HEK293 (cell line): ENCODE data around the gene SEMA3G.

ENCODE experiments used
- CTCF ChIA-PET: fragments of 350-600 bp; formaldehyde crosslinking; extraction: SDS; loops from one replicate; lab custom pipeline; 2021; ENCODE audit warnings: antibody characterized with exemption; lab: Yijun Ruan, JAX
- POLR2A ChIA-PET: fragments of 300-600 bp; formaldehyde crosslinking; extraction: SDS; loops from one replicate; lab custom pipeline; 2020; ENCODE audit warnings: antibody characterized with exemption, inconsistent platforms; lab: Yijun Ruan, JAX
- H3K27ac ChIP-seq: fragments of 200-500 bp; sonication (Bioruptor generic); 2 replicates; pipeline ENCODE4 v1.5.1; 2014; ENCODE audit warnings: low read depth, low read length, control low read depth, inconsistent platforms; ENCODE audit errors: extremely low read depth
- H3K36me3 ChIP-seq, 2 experiments: fragments of 200-500 bp in 1 of 2; sonication (Bioruptor generic) in 1 of 2; 1 replicate in 1 of 2; 2 replicates in 1 of 2; pipeline ENCODE4 v1.5.1; 2014 to 2017; ENCODE audit warnings: inconsistent platforms in 2 of 2, low read length in 2 of 2; ENCODE audit not compliant: control insufficient read depth in 2 of 2, insufficient read depth in 1 of 2
- H3K4me1 ChIP-seq: fragments of 200-500 bp; sonication (Bioruptor generic); 2 replicates; pipeline ENCODE4 v1.5.1; 2014; ENCODE audit warnings: mild to moderate bottlenecking, low read length, inconsistent platforms; ENCODE audit not compliant: control insufficient read depth, insufficient read depth
- H3K4me3 ChIP-seq: 2 replicates; pipeline ENCODE4 v1.5.1; 2011; ENCODE audit warnings: low read depth, mild to moderate bottlenecking, control low read depth, low read length, moderate library complexity
- H3K9me3 ChIP-seq: fragments of 200-500 bp; sonication (Bioruptor generic); 2 replicates; pipeline ENCODE4 v1.5.1; 2014; ENCODE audit warnings: low read depth, low read length, inconsistent platforms; ENCODE audit not compliant: control insufficient read depth, insufficient read depth
- GLIS1 ChIP-seq: fragments of 450-650 bp; formaldehyde crosslinking; IDR thresholded peaks from 2 replicates; pipeline ENCODE4 v1.5.1; 2016; ENCODE audit warnings: missing biosample characterization, missing genetic modification characterization
- GLIS2 ChIP-seq: fragments of 450-650 bp; formaldehyde crosslinking; IDR thresholded peaks from 2 replicates; pipeline ENCODE4 v1.5.1; 2016; ENCODE audit warnings: missing biosample characterization, missing genetic modification characterization
- SP7 ChIP-seq: fragments of 450-650 bp; formaldehyde crosslinking; IDR thresholded peaks from 2 replicates; pipeline ENCODE4 v1.5.1; 2016; ENCODE audit warnings: missing biosample characterization, missing genetic modification characterization
- ZBTB17 ChIP-seq: fragments of 450-650 bp; formaldehyde crosslinking; IDR thresholded peaks from 2 replicates; pipeline ENCODE4 v1.5.1; 2016; ENCODE audit warnings: missing biosample characterization, missing genetic modification characterization
- ZBTB48 ChIP-seq: fragments of 450-650 bp; formaldehyde crosslinking; IDR thresholded peaks from 2 replicates; pipeline ENCODE4 v1.5.1; 2016; ENCODE audit warnings: missing biosample characterization, missing genetic modification characterization
- ZFHX2 ChIP-seq: fragments of 450-650 bp; formaldehyde crosslinking; conservative IDR thresholded peaks from 2 replicates; pipeline ENCODE4 v1.5.1; 2016; ENCODE audit warnings: missing biosample characterization, missing genetic modification characterization
- ZIC2 ChIP-seq: fragments of 450-650 bp; formaldehyde crosslinking; IDR thresholded peaks from 2 replicates; pipeline ENCODE4 v1.5.1; 2016; ENCODE audit warnings: missing biosample characterization, missing genetic modification characterization
- ZNF184 ChIP-seq: fragments of 450-650 bp; IDR thresholded peaks from 2 replicates; pipeline ENCODE4 v1.5.1; 2018; ENCODE audit warnings: missing biosample characterization, mild to moderate bottlenecking, missing genetic modification characterization
- ZNF423 ChIP-seq: fragments of 450-650 bp; formaldehyde crosslinking; IDR thresholded peaks from 2 replicates; pipeline ENCODE4 v1.5.1; 2016; ENCODE audit warnings: missing biosample characterization, missing genetic modification characterization
- ZNF654 ChIP-seq: fragments of 450-650 bp; formaldehyde crosslinking; IDR thresholded peaks from 2 replicates; pipeline ENCODE4 v1.5.1; 2016; ENCODE audit warnings: low read depth, missing biosample characterization, missing genetic modification characterization
- TF ChIP-seq, protein P1 (sequence below): fragments of 450-650 bp; formaldehyde crosslinking; IDR thresholded peaks from 2 replicates; pipeline ENCODE4 v1.5.1; 2016; ENCODE audit warnings: missing biosample characterization, missing genetic modification characterization
- TF ChIP-seq, protein P2 (sequence below): fragments of 450-650 bp; formaldehyde crosslinking; IDR thresholded peaks from 2 replicates; pipeline ENCODE4 v1.5.1; 2016; ENCODE audit warnings: missing biosample characterization, missing genetic modification characterization
- TF ChIP-seq, protein P3 (sequence below): fragments of 450-650 bp; formaldehyde crosslinking; IDR thresholded peaks from 2 replicates; pipeline ENCODE4 v1.5.1; 2016; ENCODE audit warnings: missing biosample characterization, missing genetic modification characterization
- TF ChIP-seq, protein P4 (sequence below): fragments of 450-650 bp; formaldehyde crosslinking; IDR thresholded peaks from 2 replicates; pipeline ENCODE4 v1.5.1; 2016; ENCODE audit warnings: missing biosample characterization, missing genetic modification characterization
- TF ChIP-seq, protein P5 (sequence below): fragments of 450-650 bp; formaldehyde crosslinking; IDR thresholded peaks from 2 replicates; pipeline ENCODE4 v1.5.1; 2016; ENCODE audit warnings: missing biosample characterization, missing genetic modification characterization
- TF ChIP-seq, protein P6 (sequence below): fragments of 450-650 bp; formaldehyde crosslinking; IDR thresholded peaks from 2 replicates; pipeline ENCODE4 v1.5.1; 2016; ENCODE audit warnings: missing biosample characterization, missing genetic modification characterization

Gene SEMA3G

DNA sequence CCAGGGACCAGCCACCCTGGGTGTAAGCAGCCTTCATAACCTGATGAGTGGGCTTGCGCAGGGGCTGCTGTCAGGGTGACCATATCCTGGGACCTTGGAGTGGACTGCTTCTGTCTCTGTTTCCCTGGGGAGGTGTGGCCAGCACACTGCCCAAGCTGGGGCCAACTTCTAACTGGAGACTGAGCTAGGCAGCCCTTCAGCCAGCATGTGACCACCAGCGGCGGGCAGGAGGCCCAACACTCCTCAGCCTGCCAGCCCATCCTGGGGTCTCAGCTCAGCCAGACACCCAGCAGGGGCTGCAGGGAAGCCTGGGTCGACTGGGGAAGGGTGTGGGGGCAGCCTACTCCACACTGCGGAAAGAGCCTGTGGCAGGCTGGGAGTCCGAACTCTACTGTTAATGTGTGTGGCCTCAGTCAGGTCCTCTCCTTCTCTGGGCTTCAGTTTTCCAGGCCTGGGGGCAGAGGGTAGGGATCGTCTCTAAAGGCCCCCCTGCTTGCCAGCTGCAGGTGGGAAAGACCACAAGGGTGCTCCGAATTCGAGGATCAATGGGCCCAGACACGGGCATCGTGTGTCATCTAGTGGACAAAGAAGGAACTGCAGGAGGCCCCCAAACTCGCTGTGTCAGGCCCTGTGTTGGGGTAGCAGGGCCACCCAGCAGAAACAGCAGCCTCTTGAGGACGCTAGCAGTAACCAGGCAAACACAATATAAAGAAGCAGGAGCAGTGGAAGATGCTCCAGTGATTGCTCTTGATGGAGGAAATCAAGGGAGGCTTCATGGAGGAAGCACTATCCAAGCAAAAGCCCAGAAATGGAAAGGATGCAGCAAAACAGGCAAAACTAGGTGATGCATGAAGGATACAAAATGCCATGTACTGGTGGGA, 2.0 kb upstream of the SEMA3G start:
- no peaks in the 10 kb centered on the region for H3K36me3 ChIP-seq
- H3K4me3 ChIP-seq: no peak overlapping the region
- H3K4me1 ChIP-seq: no peaks in the 10 kb centered on the region
- TF ChIP-seq, protein P1, sequence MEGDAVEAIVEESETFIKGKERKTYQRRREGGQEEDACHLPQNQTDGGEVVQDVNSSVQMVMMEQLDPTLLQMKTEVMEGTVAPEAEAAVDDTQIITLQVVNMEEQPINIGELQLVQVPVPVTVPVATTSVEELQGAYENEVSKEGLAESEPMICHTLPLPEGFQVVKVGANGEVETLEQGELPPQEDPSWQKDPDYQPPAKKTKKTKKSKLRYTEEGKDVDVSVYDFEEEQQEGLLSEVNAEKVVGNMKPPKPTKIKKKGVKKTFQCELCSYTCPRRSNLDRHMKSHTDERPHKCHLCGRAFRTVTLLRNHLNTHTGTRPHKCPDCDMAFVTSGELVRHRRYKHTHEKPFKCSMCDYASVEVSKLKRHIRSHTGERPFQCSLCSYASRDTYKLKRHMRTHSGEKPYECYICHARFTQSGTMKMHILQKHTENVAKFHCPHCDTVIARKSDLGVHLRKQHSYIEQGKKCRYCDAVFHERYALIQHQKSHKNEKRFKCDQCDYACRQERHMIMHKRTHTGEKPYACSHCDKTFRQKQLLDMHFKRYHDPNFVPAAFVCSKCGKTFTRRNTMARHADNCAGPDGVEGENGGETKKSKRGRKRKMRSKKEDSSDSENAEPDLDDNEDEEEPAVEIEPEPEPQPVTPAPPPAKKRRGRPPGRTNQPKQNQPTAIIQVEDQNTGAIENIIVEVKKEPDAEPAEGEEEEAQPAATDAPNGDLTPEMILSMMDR (tag by site-specific recombination): peak; percentile 75
- TF ChIP-seq GLIS1 (tag by site-specific recombination) (peak; percentile 71), ZFHX2 (tag by site-specific recombination) (no peak), ZNF423 (tag by site-specific recombination) (0 out of 2 replicates have a peak, but pooled peaks have one; percentile 24), ZIC2 (tag by site-specific recombination) (peak; percentile 44), ZNF654 (peak; percentile 91), ZNF184 (no peak), SP7 (no peak), ZBTB48 (tag by site-specific recombination) (peak; percentile 83), GLIS2 (tag by site-specific recombination) (peak; percentile 78), ZBTB17 (tag by site-specific recombination) (peak; percentile 74)
- TF ChIP-seq, protein P2, sequence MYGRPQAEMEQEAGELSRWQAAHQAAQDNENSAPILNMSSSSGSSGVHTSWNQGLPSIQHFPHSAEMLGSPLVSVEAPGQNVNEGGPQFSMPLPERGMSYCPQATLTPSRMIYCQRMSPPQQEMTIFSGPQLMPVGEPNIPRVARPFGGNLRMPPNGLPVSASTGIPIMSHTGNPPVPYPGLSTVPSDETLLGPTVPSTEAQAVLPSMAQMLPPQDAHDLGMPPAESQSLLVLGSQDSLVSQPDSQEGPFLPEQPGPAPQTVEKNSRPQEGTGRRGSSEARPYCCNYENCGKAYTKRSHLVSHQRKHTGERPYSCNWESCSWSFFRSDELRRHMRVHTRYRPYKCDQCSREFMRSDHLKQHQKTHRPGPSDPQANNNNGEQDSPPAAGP: no peak
- TF ChIP-seq, protein P3, sequence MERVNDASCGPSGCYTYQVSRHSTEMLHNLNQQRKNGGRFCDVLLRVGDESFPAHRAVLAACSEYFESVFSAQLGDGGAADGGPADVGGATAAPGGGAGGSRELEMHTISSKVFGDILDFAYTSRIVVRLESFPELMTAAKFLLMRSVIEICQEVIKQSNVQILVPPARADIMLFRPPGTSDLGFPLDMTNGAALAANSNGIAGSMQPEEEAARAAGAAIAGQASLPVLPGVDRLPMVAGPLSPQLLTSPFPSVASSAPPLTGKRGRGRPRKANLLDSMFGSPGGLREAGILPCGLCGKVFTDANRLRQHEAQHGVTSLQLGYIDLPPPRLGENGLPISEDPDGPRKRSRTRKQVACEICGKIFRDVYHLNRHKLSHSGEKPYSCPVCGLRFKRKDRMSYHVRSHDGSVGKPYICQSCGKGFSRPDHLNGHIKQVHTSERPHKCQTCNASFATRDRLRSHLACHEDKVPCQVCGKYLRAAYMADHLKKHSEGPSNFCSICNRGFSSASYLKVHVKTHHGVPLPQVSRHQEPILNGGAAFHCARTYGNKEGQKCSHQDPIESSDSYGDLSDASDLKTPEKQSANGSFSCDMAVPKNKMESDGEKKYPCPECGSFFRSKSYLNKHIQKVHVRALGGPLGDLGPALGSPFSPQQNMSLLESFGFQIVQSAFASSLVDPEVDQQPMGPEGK: peak; percentile 44; the same call in 1 of the 2 replicates
- TF ChIP-seq, protein P4, sequence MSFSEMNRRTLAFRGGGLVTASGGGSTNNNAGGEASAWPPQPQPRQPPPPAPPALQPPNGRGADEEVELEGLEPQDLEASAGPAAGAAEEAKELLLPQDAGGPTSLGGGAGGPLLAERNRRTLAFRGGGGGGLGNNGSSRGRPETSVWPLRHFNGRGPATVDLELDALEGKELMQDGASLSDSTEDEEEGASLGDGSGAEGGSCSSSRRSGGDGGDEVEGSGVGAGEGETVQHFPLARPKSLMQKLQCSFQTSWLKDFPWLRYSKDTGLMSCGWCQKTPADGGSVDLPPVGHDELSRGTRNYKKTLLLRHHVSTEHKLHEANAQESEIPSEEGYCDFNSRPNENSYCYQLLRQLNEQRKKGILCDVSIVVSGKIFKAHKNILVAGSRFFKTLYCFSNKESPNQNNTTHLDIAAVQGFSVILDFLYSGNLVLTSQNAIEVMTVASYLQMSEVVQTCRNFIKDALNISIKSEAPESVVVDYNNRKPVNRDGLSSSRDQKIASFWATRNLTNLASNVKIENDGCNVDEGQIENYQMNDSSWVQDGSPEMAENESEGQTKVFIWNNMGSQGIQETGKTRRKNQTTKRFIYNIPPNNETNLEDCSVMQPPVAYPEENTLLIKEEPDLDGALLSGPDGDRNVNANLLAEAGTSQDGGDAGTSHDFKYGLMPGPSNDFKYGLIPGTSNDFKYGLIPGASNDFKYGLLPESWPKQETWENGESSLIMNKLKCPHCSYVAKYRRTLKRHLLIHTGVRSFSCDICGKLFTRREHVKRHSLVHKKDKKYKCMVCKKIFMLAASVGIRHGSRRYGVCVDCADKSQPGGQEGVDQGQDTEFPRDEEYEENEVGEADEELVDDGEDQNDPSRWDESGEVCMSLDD (tag by site-specific recombination): 0 out of 2 replicates have a peak, but pooled peaks have one; percentile 44
- TF ChIP-seq, protein P5, sequence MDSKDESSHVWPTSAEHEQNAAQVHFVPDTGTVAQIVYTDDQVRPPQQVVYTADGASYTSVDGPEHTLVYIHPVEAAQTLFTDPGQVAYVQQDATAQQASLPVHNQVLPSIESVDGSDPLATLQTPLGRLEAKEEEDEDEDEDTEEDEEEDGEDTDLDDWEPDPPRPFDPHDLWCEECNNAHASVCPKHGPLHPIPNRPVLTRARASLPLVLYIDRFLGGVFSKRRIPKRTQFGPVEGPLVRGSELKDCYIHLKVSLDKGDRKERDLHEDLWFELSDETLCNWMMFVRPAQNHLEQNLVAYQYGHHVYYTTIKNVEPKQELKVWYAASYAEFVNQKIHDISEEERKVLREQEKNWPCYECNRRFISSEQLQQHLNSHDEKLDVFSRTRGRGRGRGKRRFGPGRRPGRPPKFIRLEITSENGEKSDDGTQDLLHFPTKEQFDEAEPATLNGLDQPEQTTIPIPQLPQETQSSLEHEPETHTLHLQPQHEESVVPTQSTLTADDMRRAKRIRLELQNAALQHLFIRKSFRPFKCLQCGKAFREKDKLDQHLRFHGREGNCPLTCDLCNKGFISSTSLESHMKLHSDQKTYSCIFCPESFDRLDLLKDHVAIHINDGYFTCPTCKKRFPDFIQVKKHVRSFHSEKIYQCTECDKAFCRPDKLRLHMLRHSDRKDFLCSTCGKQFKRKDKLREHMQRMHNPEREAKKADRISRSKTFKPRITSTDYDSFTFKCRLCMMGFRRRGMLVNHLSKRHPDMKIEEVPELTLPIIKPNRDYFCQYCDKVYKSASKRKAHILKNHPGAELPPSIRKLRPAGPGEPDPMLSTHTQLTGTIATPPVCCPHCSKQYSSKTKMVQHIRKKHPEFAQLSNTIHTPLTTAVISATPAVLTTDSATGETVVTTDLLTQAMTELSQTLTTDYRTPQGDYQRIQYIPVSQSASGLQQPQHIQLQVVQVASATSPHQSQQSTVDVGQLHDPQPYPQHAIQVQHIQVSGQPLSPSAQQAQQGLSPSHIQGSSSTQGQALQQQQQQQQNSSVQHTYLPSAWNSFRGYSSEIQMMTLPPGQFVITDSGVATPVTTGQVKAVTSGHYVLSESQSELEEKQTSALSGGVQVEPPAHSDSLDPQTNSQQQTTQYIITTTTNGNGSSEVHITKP (tag by site-specific recombination): peak; percentile 91
- TF ChIP-seq, protein P6, sequence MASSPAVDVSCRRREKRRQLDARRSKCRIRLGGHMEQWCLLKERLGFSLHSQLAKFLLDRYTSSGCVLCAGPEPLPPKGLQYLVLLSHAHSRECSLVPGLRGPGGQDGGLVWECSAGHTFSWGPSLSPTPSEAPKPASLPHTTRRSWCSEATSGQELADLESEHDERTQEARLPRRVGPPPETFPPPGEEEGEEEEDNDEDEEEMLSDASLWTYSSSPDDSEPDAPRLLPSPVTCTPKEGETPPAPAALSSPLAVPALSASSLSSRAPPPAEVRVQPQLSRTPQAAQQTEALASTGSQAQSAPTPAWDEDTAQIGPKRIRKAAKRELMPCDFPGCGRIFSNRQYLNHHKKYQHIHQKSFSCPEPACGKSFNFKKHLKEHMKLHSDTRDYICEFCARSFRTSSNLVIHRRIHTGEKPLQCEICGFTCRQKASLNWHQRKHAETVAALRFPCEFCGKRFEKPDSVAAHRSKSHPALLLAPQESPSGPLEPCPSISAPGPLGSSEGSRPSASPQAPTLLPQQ (tag by site-specific recombination): 0 out of 2 replicates have a peak, but pooled peaks have one; percentile 27
- H3K9me3 ChIP-seq: no peaks in the 10 kb centered on the region
- ChIA-PET CTCF (interaction anchor here (0.6 to 7.9 kb wide), 20 partner anchors 8 to 392 kb away, joined by 3 to 97 read pairs (median 4); no protein-coding TSS in a partner anchor), POLR2A (interaction anchor here (0.6 kb wide), 1 partner anchor 366 kb away, joined by 3 read pairs; no protein-coding TSS in a partner anchor)
- H3K27ac ChIP-seq: no peak overlapping the region
